GM19193 (cell line): ENCODE measurements around the gene SRP54.

Experiments
- POLR2A ChIP-seq: IDR thresholded peaks from 4 replicates; pipeline ENCODE4 v1.6.1; 2011; ENCODE audit not compliant: insufficient read depth, insufficient read length; ENCODE audit errors: extremely low read depth

Gene SRP54

DNA sequence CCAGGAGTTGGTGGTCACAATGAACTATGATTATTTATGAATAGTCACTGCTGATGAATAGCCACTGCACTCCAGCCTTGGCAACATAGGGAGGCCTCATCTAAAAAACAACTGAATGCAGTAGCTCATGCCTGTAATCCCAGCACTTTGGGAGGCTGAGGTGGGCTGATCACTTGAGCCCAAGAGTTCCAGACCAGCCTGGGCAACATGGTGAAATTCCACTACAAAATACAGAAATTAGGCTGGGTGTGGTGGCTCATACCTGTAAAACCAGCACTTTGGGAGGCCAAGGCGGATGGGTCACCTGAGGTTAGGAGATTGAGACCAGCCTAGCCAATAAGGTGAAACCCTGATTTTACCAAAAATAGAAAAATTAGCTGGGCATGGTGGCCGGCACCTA lies 49.8 kb downstream of the SRP54 start:
- TF ChIP-seq POLR2A, result no peak

DNA sequence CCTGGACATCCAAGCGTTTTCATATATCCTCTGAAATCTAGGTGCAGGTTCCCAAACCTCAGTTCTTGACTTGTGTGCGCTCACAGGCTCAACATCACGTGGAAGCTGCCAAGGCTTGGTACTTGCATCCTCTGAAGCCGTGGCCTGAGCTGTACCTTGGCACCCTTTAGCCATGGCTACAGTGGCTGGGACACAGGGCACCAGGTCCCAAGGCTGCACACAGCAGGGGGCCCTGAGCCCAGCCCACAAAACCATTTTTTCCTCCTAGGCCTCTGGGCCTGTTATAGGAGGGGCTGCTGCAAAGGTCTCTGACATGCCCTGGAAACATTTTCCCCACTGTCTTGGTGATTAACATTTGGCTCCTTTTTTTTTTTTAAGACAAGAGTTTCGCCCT lies 51.6 kb downstream of the SRP54 start:
- TF ChIP-seq POLR2A, result no peak

GRCh38 chr14:35042632-35043031 lies 59.8 kb downstream of the SRP54 start:
- TF ChIP-seq POLR2A, result no peak

GRCh38 chr14:35043046-35043445 lies 60.3 kb downstream of the SRP54 start:
- no peak for TF ChIP-seq POLR2A

- no peak for TF ChIP-seq POLR2A
Observed at GRCh38 chr14:35044939-35045797, 62.4 kb downstream of the SRP54 start.

DNA sequence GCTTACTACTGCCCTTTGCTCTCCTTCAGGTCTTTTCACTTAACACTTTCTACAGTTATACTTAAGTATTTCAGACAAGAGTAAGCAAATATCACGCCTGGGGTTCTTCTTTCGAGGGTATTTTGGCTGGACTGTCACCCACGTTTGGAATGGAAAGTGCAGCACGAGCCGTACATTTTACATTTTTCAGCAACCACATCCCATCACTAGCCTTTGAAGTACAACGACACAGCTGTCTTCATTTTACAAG lies 62.9 kb downstream of the SRP54 start:
- no peak for TF ChIP-seq POLR2A

GRCh38 chr14:35046048-35046750 lies 63.4 kb downstream of the SRP54 start, which contains the start of gene FAM177A1:
Gene FAM177A1 (plus strand): TSS chr14:35046272. CDS start chr14:35046464, 192 bp downstream.
- peak; percentile 87 for TF ChIP-seq POLR2A

- no peak for TF ChIP-seq POLR2A
Observed at GRCh38 chr14:35046751-35047536, 64.2 kb downstream of the SRP54 start.

DNA sequence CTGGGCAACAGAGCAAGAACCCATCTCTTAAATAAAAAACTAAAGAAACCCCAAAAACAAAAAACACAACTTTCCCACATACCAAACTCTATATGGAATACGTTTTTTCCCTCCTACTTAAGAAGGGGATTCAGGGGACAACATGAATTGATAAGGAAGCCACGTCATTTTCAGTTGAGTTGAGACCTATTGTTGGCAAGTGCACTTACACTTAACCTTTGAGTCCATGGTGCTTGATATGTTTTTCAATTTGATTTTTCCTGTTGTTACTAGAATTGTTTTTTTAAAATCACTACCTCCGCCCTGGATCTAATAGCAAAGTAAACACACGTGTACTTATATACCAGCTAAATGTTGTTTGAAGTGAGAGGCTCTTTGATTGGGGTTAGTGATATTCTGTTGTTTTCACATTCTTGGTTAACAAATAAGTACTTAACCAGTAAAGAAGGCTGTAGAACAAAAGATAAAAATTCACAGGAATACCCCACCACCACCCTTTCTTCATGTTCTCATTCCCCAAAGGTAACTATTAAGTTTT lies 65.3 kb downstream of the SRP54 start:
- TF ChIP-seq POLR2A, result no peak

- TF ChIP-seq POLR2A, result no peak
Observed at GRCh38 chr14:35050652-35051051, 67.9 kb downstream of the SRP54 start.

- TF ChIP-seq POLR2A, result no peak
Observed at GRCh38 chr14:35051796-35052195, 69.0 kb downstream of the SRP54 start.

DNA sequence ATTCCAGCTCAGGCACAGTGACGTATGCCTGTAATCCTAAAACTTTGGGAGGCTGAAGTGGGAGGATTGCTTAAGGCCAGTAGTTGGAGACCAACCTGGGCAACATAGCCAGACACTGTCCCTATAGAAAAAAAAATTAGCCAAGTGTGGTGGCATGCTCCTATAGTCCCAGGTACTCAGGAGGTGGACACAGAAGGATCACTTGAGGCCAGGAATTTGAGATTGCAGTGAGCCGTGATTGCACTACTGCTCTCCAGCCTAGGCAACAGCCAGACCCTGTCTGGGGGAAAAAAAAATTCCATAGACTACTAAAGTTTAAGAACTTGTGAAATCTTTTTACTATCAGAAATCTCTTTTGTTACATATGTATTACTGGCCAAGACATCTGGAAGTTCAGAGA lies 69.8 kb downstream of the SRP54 start:
- no peak for TF ChIP-seq POLR2A

DNA sequence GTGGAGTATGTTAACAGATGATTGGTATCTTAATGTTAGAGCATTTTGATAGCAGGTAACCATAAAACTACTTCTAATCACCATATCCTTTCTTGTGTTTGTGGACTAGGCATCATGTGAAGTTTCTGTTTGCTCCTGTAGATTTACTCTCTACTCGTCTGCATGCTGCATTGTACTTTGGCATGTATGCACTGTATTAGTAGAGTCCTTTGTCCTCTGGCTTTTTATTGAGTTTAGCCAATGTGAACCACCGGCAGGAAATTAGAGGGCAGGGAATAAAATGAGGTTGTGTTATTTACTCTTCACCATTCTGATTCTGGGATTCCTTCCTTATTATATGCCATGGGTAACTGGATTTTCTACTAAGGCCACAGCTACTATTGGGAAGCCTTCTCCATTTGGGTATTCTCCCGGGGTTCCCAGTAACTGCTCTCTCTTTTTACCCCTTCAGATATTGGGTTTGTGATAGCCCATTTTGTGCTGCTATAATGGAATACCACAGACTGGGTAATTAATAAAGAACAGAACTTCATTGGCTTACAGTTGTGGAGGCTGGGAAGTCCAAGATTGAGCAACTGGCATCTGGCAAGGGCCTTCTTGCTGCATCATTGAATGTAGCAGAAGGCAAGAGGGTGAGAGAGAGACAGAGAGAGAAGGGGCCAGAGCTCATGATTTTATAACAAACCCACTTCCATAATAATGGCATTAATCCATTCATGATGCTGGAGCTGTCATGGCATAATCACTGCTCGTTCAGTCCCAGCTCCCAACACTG lies 85.6 kb downstream of the SRP54 start:
- TF ChIP-seq POLR2A, result no peak

- TF ChIP-seq POLR2A, result no peak
Observed at GRCh38 chr14:35072226-35072625, 89.4 kb downstream of the SRP54 start.
